ENCODE data around the gene ABCC6. TPM values are rescaled to one million over a fixed set of nuclear protein-coding genes. Genes with fewer than 3 reads are reported as not detected.
"Not testable (repeated sequence)": the region's sequence is repeated elsewhere in the genome, so short reads cannot be mapped to it uniquely, and the experiment has no call there.

ABCC6 gene
- polyA plus RNA-seq, 2 donors, result 0.08 to 0.31 TPM

DNA sequence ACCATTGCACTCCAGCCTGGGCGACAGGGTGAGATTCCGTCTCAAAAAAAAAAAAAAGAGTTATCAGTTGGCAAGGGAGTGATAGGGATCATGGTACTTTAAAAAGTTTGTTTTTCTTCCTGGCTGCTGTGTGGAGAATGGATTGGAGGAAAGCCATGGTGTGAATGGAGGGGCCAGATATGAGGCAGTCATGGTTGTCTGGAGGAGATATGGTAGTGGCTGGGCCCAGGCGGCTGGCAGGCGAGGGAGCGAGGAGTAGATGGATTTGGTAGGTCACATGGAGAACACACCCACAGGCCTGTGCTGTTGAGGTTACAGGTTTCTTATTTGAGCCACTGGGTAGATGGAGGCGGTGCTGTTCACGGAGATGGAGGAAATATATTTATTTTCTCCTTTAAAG lies 35.5 kb upstream of the ABCC6 start:
- not testable (repeated sequence) for H3K27me3 ChIP-seq (ENCODE audit: control insufficient read depth in 1 of 2, insufficient read depth in 2 of 2, low read length in 2 of 2); H3K4me1 ChIP-seq (ENCODE audit: control insufficient read depth in 2 of 2, insufficient read depth in 2 of 2, low read length in 1 of 2); H3K27ac ChIP-seq (ENCODE audit: low read depth in 2 of 2, low read length in 1 of 2); H3K4me3 ChIP-seq (ENCODE audit: low read depth in 1 of 2, low read length in 2 of 2); H3K9me3 ChIP-seq (ENCODE audit: control insufficient read depth in 2 of 2, insufficient read depth in 1 of 2, low read depth in 1 of 2, low read length in 1 of 2); H3K36me3 ChIP-seq (ENCODE audit: control insufficient read depth in 2 of 2, insufficient read depth in 2 of 2, low read length in 1 of 2)
- 76 to 92% methylated on average over 7 of the region's 7 CpGs for WGBS, 2 donors

DNA sequence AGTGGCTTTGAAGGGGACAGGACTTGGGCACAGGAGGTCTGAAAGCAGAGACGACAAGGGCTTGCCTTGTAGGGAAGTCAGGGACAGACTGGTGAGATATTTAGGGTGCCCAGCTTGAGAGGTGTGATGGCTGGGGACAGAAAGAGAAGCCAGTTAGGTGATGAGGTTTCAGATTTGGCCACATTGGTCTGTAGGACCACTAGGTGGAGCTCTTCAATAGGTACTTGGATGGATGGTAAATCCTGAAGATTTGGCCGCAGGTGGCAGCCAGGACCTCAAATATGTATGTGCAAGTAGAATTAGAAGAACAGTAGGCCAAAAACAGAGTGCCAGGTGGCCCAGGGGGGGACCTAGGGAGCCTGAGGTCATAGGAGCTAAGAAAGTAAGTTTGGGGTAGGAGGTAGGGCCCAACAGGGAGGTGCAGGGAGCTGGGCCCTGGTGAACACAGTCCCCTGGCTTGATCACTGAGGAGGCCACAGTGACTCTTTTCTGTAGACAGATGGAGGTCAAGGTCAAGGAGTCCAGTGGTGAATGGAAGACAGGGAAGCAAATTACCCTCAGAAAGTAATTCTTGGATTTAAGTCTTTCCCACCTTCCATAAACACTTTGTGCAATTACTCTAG lies 34.1 kb upstream of the ABCC6 start:
- not testable (repeated sequence) for H3K27me3 ChIP-seq (ENCODE audit: control insufficient read depth in 1 of 2, insufficient read depth in 2 of 2, low read length in 2 of 2); H3K27ac ChIP-seq (ENCODE audit: low read depth in 2 of 2, low read length in 1 of 2); H3K4me3 ChIP-seq (ENCODE audit: low read depth in 1 of 2, low read length in 2 of 2); H3K36me3 ChIP-seq (ENCODE audit: control insufficient read depth in 2 of 2, insufficient read depth in 2 of 2, low read length in 1 of 2); H3K4me1 ChIP-seq (ENCODE audit: control insufficient read depth in 2 of 2, insufficient read depth in 2 of 2, low read length in 1 of 2); H3K9me3 ChIP-seq (ENCODE audit: control insufficient read depth in 2 of 2, insufficient read depth in 1 of 2, low read depth in 1 of 2, low read length in 1 of 2)
- 52 to 56% methylated on average over 1 to 2 of the region's 2 CpGs for WGBS, 2 donors

DNA sequence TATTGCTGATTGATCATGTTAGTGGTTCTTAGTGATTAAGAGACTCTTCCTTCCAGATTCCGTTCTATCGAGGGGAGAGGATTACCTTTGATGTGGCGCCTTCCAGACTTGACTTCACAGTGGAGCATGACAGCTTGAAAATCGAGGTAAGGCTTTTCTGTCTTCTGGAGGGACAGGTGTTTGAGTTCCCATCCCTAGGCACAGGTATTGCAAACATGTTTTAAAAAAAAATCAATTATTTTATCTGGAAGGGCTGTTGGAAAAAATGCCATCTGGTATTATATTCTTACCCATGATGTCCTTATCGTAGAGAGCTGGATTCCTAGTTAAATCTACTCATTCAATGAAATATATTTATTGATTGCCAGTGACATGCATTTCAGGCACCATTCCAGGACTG lies 29.1 kb upstream of the ABCC6 start:
- not testable (repeated sequence) for H3K36me3 ChIP-seq (ENCODE audit: control insufficient read depth in 2 of 2, insufficient read depth in 2 of 2, low read length in 1 of 2); H3K9me3 ChIP-seq (ENCODE audit: control insufficient read depth in 2 of 2, insufficient read depth in 1 of 2, low read depth in 1 of 2, low read length in 1 of 2); H3K4me3 ChIP-seq (ENCODE audit: low read depth in 1 of 2, low read length in 2 of 2); H3K27me3 ChIP-seq (ENCODE audit: control insufficient read depth in 1 of 2, insufficient read depth in 2 of 2, low read length in 2 of 2); H3K27ac ChIP-seq (ENCODE audit: low read depth in 2 of 2, low read length in 1 of 2); H3K4me1 ChIP-seq (ENCODE audit: control insufficient read depth in 2 of 2, insufficient read depth in 2 of 2, low read length in 1 of 2)
- no CpG with 5 or more reads among the region's 5 CpGs for WGBS, 2 donors

DNA sequence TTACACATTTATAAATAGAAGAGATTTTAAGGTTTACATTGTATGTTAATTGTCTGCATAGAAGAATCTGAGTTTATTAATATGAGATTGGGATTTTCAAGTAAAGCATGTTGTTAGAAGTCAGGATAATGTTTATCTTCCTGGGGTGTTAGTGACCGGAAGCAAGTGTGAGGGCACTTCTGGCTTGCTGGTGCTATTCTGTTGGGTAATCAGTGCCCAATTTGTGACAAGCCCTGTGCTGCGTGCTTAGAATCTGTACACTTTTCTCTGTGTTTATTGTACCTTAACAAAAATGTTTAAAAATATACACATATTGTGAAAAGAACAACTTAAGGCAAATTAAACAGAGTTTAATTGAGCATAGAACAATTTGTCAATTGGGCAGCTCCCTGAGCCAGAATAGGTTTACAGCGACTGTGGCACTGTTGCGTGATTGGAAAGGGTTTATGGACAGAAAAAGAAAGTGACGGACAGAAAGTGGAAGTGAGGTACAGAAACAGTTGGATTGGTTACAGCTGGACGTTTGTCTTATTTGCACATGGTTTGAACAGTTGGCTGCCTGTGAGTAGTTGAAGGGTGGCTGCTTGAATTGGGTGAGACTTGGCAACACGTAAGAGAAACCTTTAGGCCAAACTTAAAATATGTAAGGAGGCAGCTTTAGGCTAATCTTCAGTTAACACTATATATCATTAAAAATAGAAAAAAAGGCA lies 26.5 kb upstream of the ABCC6 start:
- H3K27me3 ChIP-seq (ENCODE audit: control insufficient read depth in 1 of 2, insufficient read depth in 2 of 2, low read length in 2 of 2); H3K4me3 ChIP-seq (ENCODE audit: low read depth in 1 of 2, low read length in 2 of 2): not testable (repeated sequence)
- 46 to 51% methylated on average over 3 of the region's 7 CpGs for WGBS, 2 donors

DNA sequence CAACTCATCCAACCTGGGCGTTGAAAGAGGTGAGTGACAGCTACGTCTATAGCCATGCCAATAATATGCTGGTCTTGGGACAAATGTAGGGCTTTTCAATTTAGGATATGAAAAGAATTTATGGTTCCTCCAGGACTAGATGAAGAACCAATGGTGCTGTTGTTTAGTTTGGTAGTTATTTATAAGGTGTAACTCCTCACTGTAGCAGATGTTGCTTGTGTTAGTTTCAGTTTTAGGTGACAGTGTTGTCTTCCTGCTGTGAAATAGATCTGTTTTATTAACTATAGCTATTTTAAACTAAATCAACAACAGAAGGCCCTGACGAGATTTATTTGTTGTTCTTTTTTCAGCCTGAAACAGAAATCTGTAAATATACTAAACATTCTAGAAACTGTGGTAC lies 24.1 kb upstream of the ABCC6 start:
- H3K27ac ChIP-seq (ENCODE audit: low read depth in 2 of 2, low read length in 1 of 2); H3K36me3 ChIP-seq (ENCODE audit: control insufficient read depth in 2 of 2, insufficient read depth in 2 of 2, low read length in 1 of 2); H3K4me1 ChIP-seq (ENCODE audit: control insufficient read depth in 2 of 2, insufficient read depth in 2 of 2, low read length in 1 of 2); H3K27me3 ChIP-seq (ENCODE audit: control insufficient read depth in 1 of 2, insufficient read depth in 2 of 2, low read length in 2 of 2); H3K9me3 ChIP-seq (ENCODE audit: control insufficient read depth in 2 of 2, insufficient read depth in 1 of 2, low read depth in 1 of 2, low read length in 1 of 2); H3K4me3 ChIP-seq (ENCODE audit: low read depth in 1 of 2, low read length in 2 of 2): not testable (repeated sequence)
- no CpG with 5 or more reads among the region's 3 CpGs for WGBS, 2 donors

More for the DNA sequence above, 26.5 kb upstream of the ABCC6 start:
- H3K27ac ChIP-seq (ENCODE audit: low read depth in 2 of 2, low read length in 1 of 2); H3K9me3 ChIP-seq (ENCODE audit: control insufficient read depth in 2 of 2, insufficient read depth in 1 of 2, low read depth in 1 of 2, low read length in 1 of 2); H3K36me3 ChIP-seq (ENCODE audit: control insufficient read depth in 2 of 2, insufficient read depth in 2 of 2, low read length in 1 of 2); H3K4me1 ChIP-seq (ENCODE audit: control insufficient read depth in 2 of 2, insufficient read depth in 2 of 2, low read length in 1 of 2): not testable (repeated sequence)

DNA sequence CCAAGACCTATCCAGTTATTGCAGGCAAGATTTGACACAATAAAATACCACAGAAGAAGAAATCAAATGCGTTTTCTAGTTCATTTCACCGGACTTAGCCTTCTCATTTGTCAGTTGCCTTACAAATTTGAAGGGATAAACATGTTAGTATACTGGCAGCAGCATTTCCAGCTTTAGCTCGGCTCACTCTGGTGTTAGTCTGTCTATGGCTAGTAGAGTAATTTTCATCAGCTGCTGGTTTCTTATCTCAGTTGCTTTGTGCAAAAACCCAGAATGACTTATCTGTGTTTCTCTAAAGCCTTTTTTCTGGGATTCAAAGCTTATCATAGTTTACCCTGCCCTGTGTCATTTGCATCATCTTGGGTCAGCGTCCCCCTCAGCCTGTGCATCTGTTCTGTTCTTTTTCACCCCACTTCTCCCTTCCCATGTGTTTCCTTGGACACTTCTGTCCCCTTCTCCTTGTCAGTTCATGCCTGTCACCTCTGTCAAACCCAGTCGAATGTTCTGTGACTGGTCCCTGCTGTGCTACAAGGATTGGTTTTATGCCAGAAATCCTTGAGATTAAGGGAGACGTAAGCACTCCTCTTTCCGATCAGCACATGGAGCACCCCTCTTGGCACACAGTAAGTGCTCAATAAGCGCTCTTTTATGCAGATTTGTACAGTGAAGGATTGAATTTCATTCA lies 23.4 kb upstream of the ABCC6 start:
- not testable (repeated sequence) for H3K27me3 ChIP-seq (ENCODE audit: control insufficient read depth in 1 of 2, insufficient read depth in 2 of 2, low read length in 2 of 2); H3K4me3 ChIP-seq (ENCODE audit: low read depth in 1 of 2, low read length in 2 of 2); H3K27ac ChIP-seq (ENCODE audit: low read depth in 2 of 2, low read length in 1 of 2); H3K9me3 ChIP-seq (ENCODE audit: control insufficient read depth in 2 of 2, insufficient read depth in 1 of 2, low read depth in 1 of 2, low read length in 1 of 2); H3K4me1 ChIP-seq (ENCODE audit: control insufficient read depth in 2 of 2, insufficient read depth in 2 of 2, low read length in 1 of 2); H3K36me3 ChIP-seq (ENCODE audit: control insufficient read depth in 2 of 2, insufficient read depth in 2 of 2, low read length in 1 of 2)
- 73 to 90% methylated on average over 2 to 5 of the region's 8 CpGs for WGBS, 2 donors

DNA sequence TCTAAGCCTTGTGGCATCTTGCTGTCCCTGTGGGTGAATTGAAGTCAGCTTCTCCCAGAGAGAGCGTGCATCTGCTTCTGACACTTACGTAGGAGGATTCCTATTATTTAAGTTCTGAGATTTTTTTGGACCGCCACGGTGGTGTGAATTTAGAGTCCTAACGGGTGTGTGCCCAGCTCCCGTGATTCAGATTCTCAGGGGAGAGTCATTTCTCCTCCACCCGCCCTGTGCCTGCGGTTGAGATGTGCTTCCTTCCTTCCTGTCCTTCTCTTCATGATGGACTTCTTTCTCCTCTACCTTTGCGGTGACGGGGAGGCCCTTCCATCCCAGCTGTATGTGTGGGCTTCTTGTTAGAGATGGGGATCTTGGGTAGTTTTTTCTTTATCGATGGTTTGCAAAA lies 20.6 kb upstream of the ABCC6 start:
- H3K4me3 ChIP-seq (ENCODE audit: low read depth in 1 of 2, low read length in 2 of 2); H3K4me1 ChIP-seq (ENCODE audit: control insufficient read depth in 2 of 2, insufficient read depth in 2 of 2, low read length in 1 of 2); H3K27ac ChIP-seq (ENCODE audit: low read depth in 2 of 2, low read length in 1 of 2); H3K9me3 ChIP-seq (ENCODE audit: control insufficient read depth in 2 of 2, insufficient read depth in 1 of 2, low read depth in 1 of 2, low read length in 1 of 2); H3K36me3 ChIP-seq (ENCODE audit: control insufficient read depth in 2 of 2, insufficient read depth in 2 of 2, low read length in 1 of 2); H3K27me3 ChIP-seq (ENCODE audit: control insufficient read depth in 1 of 2, insufficient read depth in 2 of 2, low read length in 2 of 2): not testable (repeated sequence)
- WGBS, 2 donors, result 89 to 94% methylated on average over 9 to 11 of the region's 11 CpGs

DNA sequence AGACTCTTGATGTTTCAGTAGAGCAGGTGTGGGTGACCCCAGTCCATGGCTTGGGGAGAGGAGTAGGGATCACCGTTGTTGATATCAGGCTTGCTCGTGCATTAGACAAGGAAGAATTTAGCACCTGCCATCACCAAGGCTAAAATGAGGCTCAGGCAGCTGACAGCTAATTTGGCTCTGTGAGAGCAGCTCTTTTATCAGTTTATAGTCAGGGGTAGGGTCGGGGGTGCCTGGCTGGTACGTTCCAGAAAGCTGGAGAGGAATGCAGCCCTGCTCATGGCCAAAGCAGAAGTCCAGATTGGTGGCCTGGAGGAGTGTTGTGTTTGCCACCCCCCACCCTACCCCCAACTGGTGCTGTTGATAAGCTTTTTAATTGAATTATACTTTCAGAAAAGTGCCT lies 17.4 kb upstream of the ABCC6 start:
- not testable (repeated sequence) for H3K36me3 ChIP-seq (ENCODE audit: control insufficient read depth in 2 of 2, insufficient read depth in 2 of 2, low read length in 1 of 2); H3K4me3 ChIP-seq (ENCODE audit: low read depth in 1 of 2, low read length in 2 of 2); H3K9me3 ChIP-seq (ENCODE audit: control insufficient read depth in 2 of 2, insufficient read depth in 1 of 2, low read depth in 1 of 2, low read length in 1 of 2); H3K4me1 ChIP-seq (ENCODE audit: control insufficient read depth in 2 of 2, insufficient read depth in 2 of 2, low read length in 1 of 2); H3K27ac ChIP-seq (ENCODE audit: low read depth in 2 of 2, low read length in 1 of 2); H3K27me3 ChIP-seq (ENCODE audit: control insufficient read depth in 1 of 2, insufficient read depth in 2 of 2, low read length in 2 of 2)
- WGBS, 2 donors, result 74 to 91% methylated on average over 2 to 4 of the region's 4 CpGs

DNA sequence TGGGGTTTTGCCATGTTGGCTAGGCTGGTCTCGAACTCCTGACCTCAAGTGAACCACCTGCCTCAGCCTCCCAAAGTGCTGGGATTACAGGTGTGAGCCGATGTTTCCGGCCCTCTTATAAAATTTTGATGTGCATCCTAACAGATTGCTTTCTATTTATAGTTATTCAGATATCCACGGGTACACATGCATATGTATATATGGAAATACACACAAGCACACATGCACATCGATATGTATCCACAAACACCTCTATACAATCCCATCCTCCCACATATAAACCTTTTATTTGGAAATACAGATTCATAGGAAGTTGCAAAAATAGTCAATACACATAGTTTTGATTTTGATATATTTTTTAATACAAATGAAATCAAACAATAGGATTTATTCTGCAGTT lies 14.4 kb upstream of the ABCC6 start:
- not testable (repeated sequence) for H3K27ac ChIP-seq (ENCODE audit: low read depth in 2 of 2, low read length in 1 of 2); H3K4me3 ChIP-seq (ENCODE audit: low read depth in 1 of 2, low read length in 2 of 2); H3K9me3 ChIP-seq (ENCODE audit: control insufficient read depth in 2 of 2, insufficient read depth in 1 of 2, low read depth in 1 of 2, low read length in 1 of 2); H3K36me3 ChIP-seq (ENCODE audit: control insufficient read depth in 2 of 2, insufficient read depth in 2 of 2, low read length in 1 of 2); H3K4me1 ChIP-seq (ENCODE audit: control insufficient read depth in 2 of 2, insufficient read depth in 2 of 2, low read length in 1 of 2); H3K27me3 ChIP-seq (ENCODE audit: control insufficient read depth in 1 of 2, insufficient read depth in 2 of 2, low read length in 2 of 2)
- 94 to 95% methylated on average over 5 of the region's 5 CpGs for WGBS, 2 donors

DNA sequence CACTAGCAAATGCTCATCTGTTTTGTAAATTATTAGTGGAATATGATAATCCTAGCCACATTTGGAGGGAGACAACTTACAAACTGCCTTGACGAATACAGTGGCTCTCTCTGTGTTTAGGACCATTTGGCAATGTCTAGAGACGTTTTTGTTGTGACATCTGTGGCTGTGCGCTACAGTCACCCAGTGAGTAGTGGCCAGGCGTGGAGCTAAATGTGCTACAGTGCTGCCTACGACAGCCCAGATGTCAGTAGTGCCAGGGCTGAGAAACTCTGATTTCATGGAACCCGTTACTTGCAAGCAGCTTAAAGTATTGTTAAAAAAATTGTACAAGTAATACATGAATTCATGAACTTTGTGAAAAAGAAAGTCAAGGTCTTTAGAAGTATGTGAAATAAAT lies 13.8 kb upstream of the ABCC6 start:
- not testable (repeated sequence) for H3K9me3 ChIP-seq (ENCODE audit: control insufficient read depth in 2 of 2, insufficient read depth in 1 of 2, low read depth in 1 of 2, low read length in 1 of 2); H3K27me3 ChIP-seq (ENCODE audit: control insufficient read depth in 1 of 2, insufficient read depth in 2 of 2, low read length in 2 of 2); H3K4me1 ChIP-seq (ENCODE audit: control insufficient read depth in 2 of 2, insufficient read depth in 2 of 2, low read length in 1 of 2); H3K36me3 ChIP-seq (ENCODE audit: control insufficient read depth in 2 of 2, insufficient read depth in 2 of 2, low read length in 1 of 2); H3K4me3 ChIP-seq (ENCODE audit: low read depth in 1 of 2, low read length in 2 of 2); H3K27ac ChIP-seq (ENCODE audit: low read depth in 2 of 2, low read length in 1 of 2)
- WGBS, 2 donors, result 77 to 90% methylated on average over 6 of the region's 6 CpGs
